ENCODE measurements around the gene ANGPTL5. TPM values are rescaled to one million over a fixed set of nuclear protein-coding genes. Genes with fewer than 3 reads are reported as not detected.
A peak's percentile ranks its signal among the peaks of the same experiment; 100 is the strongest.
"Not testable (repeated sequence)": the region's sequence is repeated elsewhere in the genome, so short reads cannot be mapped to it uniquely, and the experiment has no call there.

Gene ANGPTL5
- not detected for polyA plus RNA-seq (2013, experiment 1 of 2)
- not detected for polyA plus RNA-seq (2013, experiment 2 of 2)

DNA sequence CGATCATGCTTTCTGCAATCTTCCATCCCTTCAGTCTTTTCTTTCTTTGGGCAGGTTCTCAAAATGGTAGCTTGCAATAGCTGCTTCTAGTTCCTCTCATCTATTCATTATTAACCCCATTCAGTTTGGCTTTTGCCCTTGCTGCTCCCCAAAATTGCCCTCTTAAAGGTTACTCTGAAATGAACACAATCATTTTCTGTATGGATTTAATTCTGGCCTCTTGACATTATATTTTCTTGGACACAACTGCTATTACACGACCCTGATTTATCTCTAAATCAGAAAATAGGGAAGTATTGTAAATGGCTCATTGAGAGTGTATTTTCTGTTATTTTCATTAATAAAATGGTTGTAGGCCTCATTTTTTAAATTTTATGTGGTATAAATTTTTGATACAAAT lies at the start of gene ANGPTL5:
Gene ANGPTL5, minus strand, starts transcription at position 101 of the 400 bp plus-strand sequence. CDS start 8,613 bp downstream, outside the sequence.
- WGBS, 2 experiments (ENCODE audit: insufficient coverage in 2 of 2), result 86 to 89% methylated on average over 1 of the region's 2 CpGs
- H3K9me3 ChIP-seq (ENCODE audit: control insufficient read depth, low read length), result no peaks in the 10 kb centered on the region
- no peaks in the 10 kb centered on the region for H3K36me3 ChIP-seq (ENCODE audit: control insufficient read depth, insufficient read depth, low read length)
- H3K27ac ChIP-seq (ENCODE audit: low read depth, low read length, severe bottlenecking), result peak within 1 kb of the TSS; percentile 98
- peak within 1 kb of the TSS; percentile 59 for H3K4me3 ChIP-seq (ENCODE audit: extremely low read depth, insufficient read depth, low read length, poor library complexity, severe bottlenecking)
- peaks cover 27% of the 10 kb centered on the region for H3K4me1 ChIP-seq (ENCODE audit: control insufficient read depth, insufficient read depth, low read length, poor library complexity, severe bottlenecking)

- 92 to 97% methylated on average over 5 to 6 of the region's 10 CpGs for WGBS, 2 experiments (ENCODE audit: insufficient coverage in 2 of 2)
- H3K27ac ChIP-seq (ENCODE audit: low read depth, low read length, severe bottlenecking); H3K9me3 ChIP-seq (ENCODE audit: control insufficient read depth, low read length); H3K36me3 ChIP-seq (ENCODE audit: control insufficient read depth, insufficient read depth, low read length); H3K4me1 ChIP-seq (ENCODE audit: control insufficient read depth, insufficient read depth, low read length, poor library complexity, severe bottlenecking); H3K4me3 ChIP-seq (ENCODE audit: extremely low read depth, insufficient read depth, low read length, poor library complexity, severe bottlenecking): not testable (repeated sequence)
These were observed 47.9 kb upstream of the ANGPTL5 start for GRCh38 chr11:101964200-101964599.

- WGBS, 2 experiments (ENCODE audit: insufficient coverage in 2 of 2), result 80% methylated on average over 1 of the region's 1 CpG; no CpG with 5 or more reads in 1 of the 2 experiments
- Histone ChIP-seq H3K27ac (ENCODE audit: low read depth, low read length, severe bottlenecking) (no peak overlapping the region), H3K4me3 (ENCODE audit: extremely low read depth, insufficient read depth, low read length, poor library complexity, severe bottlenecking) (no peak overlapping the region), H3K9me3 (ENCODE audit: control insufficient read depth, low read length) (no peaks in the 10 kb centered on the region), H3K4me1 (ENCODE audit: control insufficient read depth, insufficient read depth, low read length, poor library complexity, severe bottlenecking) (no peaks in the 10 kb centered on the region), H3K36me3 (ENCODE audit: control insufficient read depth, insufficient read depth, low read length) (no peaks in the 10 kb centered on the region)
These were observed 43.9 kb upstream of the ANGPTL5 start for GRCh38 chr11:101960231-101960630.

- Histone ChIP-seq H3K4me3 (ENCODE audit: extremely low read depth, insufficient read depth, low read length, poor library complexity, severe bottlenecking) (no peak overlapping the region), H3K27ac (ENCODE audit: low read depth, low read length, severe bottlenecking) (no peak overlapping the region), H3K9me3 (ENCODE audit: control insufficient read depth, low read length) (no peaks in the 10 kb centered on the region), H3K36me3 (ENCODE audit: control insufficient read depth, insufficient read depth, low read length) (no peaks in the 10 kb centered on the region), H3K4me1 (ENCODE audit: control insufficient read depth, insufficient read depth, low read length, poor library complexity, severe bottlenecking) (no peaks in the 10 kb centered on the region)
- 86 to 96% methylated on average over 3 to 5 of the region's 5 CpGs for WGBS, 2 experiments (ENCODE audit: insufficient coverage in 2 of 2)
These were observed 39.4 kb upstream of the ANGPTL5 start for GRCh38 chr11:101955701-101956100.

GRCh38 chr11:101955278-101955677 lies 39.0 kb upstream of the ANGPTL5 start:
- no peaks in the 10 kb centered on the region for H3K4me1 ChIP-seq (ENCODE audit: control insufficient read depth, insufficient read depth, low read length, poor library complexity, severe bottlenecking)
- H3K4me3 ChIP-seq (ENCODE audit: extremely low read depth, insufficient read depth, low read length, poor library complexity, severe bottlenecking), result no peak overlapping the region
- no peaks in the 10 kb centered on the region for H3K9me3 ChIP-seq (ENCODE audit: control insufficient read depth, low read length)
- WGBS, 2 experiments (ENCODE audit: insufficient coverage in 2 of 2), result 96 to 100% methylated on average over 2 to 3 of the region's 3 CpGs
- no peak overlapping the region for H3K27ac ChIP-seq (ENCODE audit: low read depth, low read length, severe bottlenecking)
- no peaks in the 10 kb centered on the region for H3K36me3 ChIP-seq (ENCODE audit: control insufficient read depth, insufficient read depth, low read length)

- H3K9me3 ChIP-seq (ENCODE audit: control insufficient read depth, low read length), result no peaks in the 10 kb centered on the region
- no peak overlapping the region for H3K27ac ChIP-seq (ENCODE audit: low read depth, low read length, severe bottlenecking)
- WGBS, 2 experiments (ENCODE audit: insufficient coverage in 2 of 2), result no CpG with 5 or more reads among the region's 1 CpG
- no peaks in the 10 kb centered on the region for H3K36me3 ChIP-seq (ENCODE audit: control insufficient read depth, insufficient read depth, low read length)
- no peak overlapping the region for H3K4me3 ChIP-seq (ENCODE audit: extremely low read depth, insufficient read depth, low read length, poor library complexity, severe bottlenecking)
- H3K4me1 ChIP-seq (ENCODE audit: control insufficient read depth, insufficient read depth, low read length, poor library complexity, severe bottlenecking), result no peaks in the 10 kb centered on the region
These were observed 33.4 kb upstream of the ANGPTL5 start for GRCh38 chr11:101949680-101950220.

- H3K9me3 ChIP-seq (ENCODE audit: control insufficient read depth, low read length), result no peaks in the 10 kb centered on the region
- no peaks in the 10 kb centered on the region for H3K4me1 ChIP-seq (ENCODE audit: control insufficient read depth, insufficient read depth, low read length, poor library complexity, severe bottlenecking)
- no CpG with 5 or more reads among the region's 4 CpGs for WGBS, 2 experiments (ENCODE audit: insufficient coverage in 2 of 2)
- H3K36me3 ChIP-seq (ENCODE audit: control insufficient read depth, insufficient read depth, low read length), result no peaks in the 10 kb centered on the region
- H3K27ac ChIP-seq (ENCODE audit: low read depth, low read length, severe bottlenecking), result no peak overlapping the region
- H3K4me3 ChIP-seq (ENCODE audit: extremely low read depth, insufficient read depth, low read length, poor library complexity, severe bottlenecking), result no peak overlapping the region
These were observed 29.1 kb upstream of the ANGPTL5 start for GRCh38 chr11:101945448-101945847.

DNA sequence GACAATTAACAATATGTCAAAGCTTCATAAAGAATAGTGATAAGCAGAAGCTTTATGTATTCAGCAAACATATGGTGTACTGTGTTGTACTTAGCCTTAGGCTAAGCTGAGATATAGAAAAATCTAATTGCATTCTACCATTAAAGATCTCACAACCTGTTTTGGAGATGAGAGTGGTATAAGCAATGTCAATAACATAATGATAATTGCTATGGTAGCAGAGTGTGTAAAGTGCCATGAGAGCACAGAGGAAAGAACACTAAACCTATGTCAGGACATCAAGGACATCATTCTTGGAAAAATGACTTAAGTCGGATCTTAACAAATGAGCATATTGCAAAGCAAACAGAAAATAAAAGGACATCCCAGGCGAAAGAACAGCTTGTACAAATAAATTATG lies 28.6 kb upstream of the ANGPTL5 start:
- Histone ChIP-seq H3K4me1 (ENCODE audit: control insufficient read depth, insufficient read depth, low read length, poor library complexity, severe bottlenecking) (no peaks in the 10 kb centered on the region), H3K36me3 (ENCODE audit: control insufficient read depth, insufficient read depth, low read length) (no peaks in the 10 kb centered on the region), H3K27ac (ENCODE audit: low read depth, low read length, severe bottlenecking) (no peak overlapping the region), H3K9me3 (ENCODE audit: control insufficient read depth, low read length) (no peaks in the 10 kb centered on the region), H3K4me3 (ENCODE audit: extremely low read depth, insufficient read depth, low read length, poor library complexity, severe bottlenecking) (no peak overlapping the region)
- WGBS, 2 experiments (ENCODE audit: insufficient coverage in 2 of 2), result 75 to 100% methylated on average over 1 to 2 of the region's 2 CpGs

- no peak overlapping the region for H3K4me3 ChIP-seq (ENCODE audit: extremely low read depth, insufficient read depth, low read length, poor library complexity, severe bottlenecking)
- no peak overlapping the region for H3K27ac ChIP-seq (ENCODE audit: low read depth, low read length, severe bottlenecking)
- no peaks in the 10 kb centered on the region for H3K4me1 ChIP-seq (ENCODE audit: control insufficient read depth, insufficient read depth, low read length, poor library complexity, severe bottlenecking)
- no peaks in the 10 kb centered on the region for H3K36me3 ChIP-seq (ENCODE audit: control insufficient read depth, insufficient read depth, low read length)
- H3K9me3 ChIP-seq (ENCODE audit: control insufficient read depth, low read length), result no peaks in the 10 kb centered on the region
- WGBS, 2 experiments (ENCODE audit: insufficient coverage in 2 of 2), result 81 to 100% methylated on average over 1 to 2 of the region's 3 CpGs
These were observed 24.7 kb upstream of the ANGPTL5 start for GRCh38 chr11:101940901-101941520.

DNA sequence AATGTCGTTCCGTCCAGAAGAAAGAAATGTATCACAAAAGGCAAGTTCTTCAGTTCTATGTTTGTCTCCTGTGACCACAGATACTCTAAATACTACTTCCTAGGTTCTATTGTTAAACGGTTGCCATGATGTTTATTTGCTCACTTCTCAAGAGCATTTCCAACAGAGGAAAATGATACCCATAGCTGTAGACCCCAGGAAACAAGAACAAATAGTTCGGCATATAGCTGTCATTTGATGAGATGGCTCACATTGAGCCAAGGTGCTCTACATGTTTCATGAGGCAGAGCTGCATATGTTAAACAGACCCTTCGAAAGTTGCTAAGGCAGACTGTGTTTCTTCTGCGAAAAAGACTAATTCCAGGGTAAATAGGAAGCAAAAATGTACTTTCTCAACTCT lies 15.4 kb upstream of the ANGPTL5 start:
- Histone ChIP-seq H3K4me1 (ENCODE audit: control insufficient read depth, insufficient read depth, low read length, poor library complexity, severe bottlenecking) (no peaks in the 10 kb centered on the region), H3K27ac (ENCODE audit: low read depth, low read length, severe bottlenecking) (no peak overlapping the region), H3K4me3 (ENCODE audit: extremely low read depth, insufficient read depth, low read length, poor library complexity, severe bottlenecking) (no peak overlapping the region), H3K36me3 (ENCODE audit: control insufficient read depth, insufficient read depth, low read length) (no peaks in the 10 kb centered on the region), H3K9me3 (ENCODE audit: control insufficient read depth, low read length) (no peaks in the 10 kb centered on the region)
- 81 to 93% methylated on average over 3 to 6 of the region's 6 CpGs for WGBS, 2 experiments (ENCODE audit: insufficient coverage in 2 of 2)

GRCh38 chr11:101929294-101929915 lies 13.1 kb upstream of the ANGPTL5 start:
- WGBS, 2 experiments (ENCODE audit: insufficient coverage in 2 of 2), result no CpG with 5 or more reads among the region's 5 CpGs
- H3K36me3 ChIP-seq (ENCODE audit: control insufficient read depth, insufficient read depth, low read length), result no peaks in the 10 kb centered on the region
- H3K4me1 ChIP-seq (ENCODE audit: control insufficient read depth, insufficient read depth, low read length, poor library complexity, severe bottlenecking), result no peaks in the 10 kb centered on the region
- no peaks in the 10 kb centered on the region for H3K9me3 ChIP-seq (ENCODE audit: control insufficient read depth, low read length)
- no peak overlapping the region for H3K4me3 ChIP-seq (ENCODE audit: extremely low read depth, insufficient read depth, low read length, poor library complexity, severe bottlenecking)
- H3K27ac ChIP-seq (ENCODE audit: low read depth, low read length, severe bottlenecking), result no peak overlapping the region

Data from mesodermal cell (in vitro differentiated cells).